HUES6 (cell line): Measurements from ENCODE around the gene ZNF655.

ENCODE experiments used
- H3K27ac ChIP-seq: 2 replicates; pipeline ENCODE4 v1.7.0; 2013; ENCODE audit warnings: low read depth, mild to moderate bottlenecking, low read length, inconsistent platforms
- H3K27me3 ChIP-seq: 2 replicates; pipeline ENCODE4 v1.6.1; 2013; ENCODE audit warnings: low read length; ENCODE audit not compliant: control insufficient read depth, insufficient read depth
- H3K36me3 ChIP-seq: 2 replicates; pipeline ENCODE4 v1.6.1; 2013; ENCODE audit warnings: low read length; ENCODE audit not compliant: control insufficient read depth, insufficient read depth
- H3K4me1 ChIP-seq: 2 replicates; pipeline ENCODE4 v1.6.1; 2013; ENCODE audit warnings: low read length; ENCODE audit not compliant: control insufficient read depth, insufficient read depth
- H3K4me3 ChIP-seq: 2 replicates; pipeline ENCODE4 v1.5.1; 2013; ENCODE audit warnings: low read depth, low read length
- H3K9ac ChIP-seq: one replicate; pipeline ENCODE4 v1.6.1; 2013; ENCODE audit warnings: mild to moderate bottlenecking, low read length
- H3K9me3 ChIP-seq: 2 replicates; pipeline ENCODE4 v1.6.1; 2013; ENCODE audit warnings: low read depth, low read length; ENCODE audit not compliant: control insufficient read depth, insufficient read depth

ZNF655 gene

GRCh38 chr7:99623702-99624447 is 65.4 kb downstream of the ZNF655 start:
- Histone ChIP-seq H3K4me1 (peaks cover 7% of the 10 kb centered on the region; the same call in 1 of the 2 replicates), H3K27ac (no peak overlapping the region)

GRCh38 chr7:99624484-99624883 is 66.0 kb downstream of the ZNF655 start:
- Histone ChIP-seq H3K27me3 (no peaks in the 10 kb centered on the region), H3K4me1 (peaks cover 7% of the 10 kb centered on the region; the same call in 1 of the 2 replicates), H3K4me3 (no peak overlapping the region), H3K9ac (no peak overlapping the region), H3K9me3 (no peaks in the 10 kb centered on the region), H3K27ac (no peak overlapping the region), H3K36me3 (peaks cover 97% of the 10 kb centered on the region)

More at GRCh38 chr7:99623702-99624447, 65.4 kb downstream of the ZNF655 start:
- H3K36me3 ChIP-seq, result peaks cover 98% of the 10 kb centered on the region
- H3K4me3 ChIP-seq, result no peak overlapping the region
- no peaks in the 10 kb centered on the region for H3K9me3 ChIP-seq
- H3K27me3 ChIP-seq, result no peaks in the 10 kb centered on the region
- no peak overlapping the region for H3K9ac ChIP-seq

- Histone ChIP-seq H3K9ac (no peak overlapping the region), H3K4me1 (peaks cover 7% of the 10 kb centered on the region), H3K27ac (no peak overlapping the region), H3K36me3 (peaks cover 97% of the 10 kb centered on the region), H3K4me3 (no peak overlapping the region), H3K9me3 (no peaks in the 10 kb centered on the region), H3K27me3 (no peaks in the 10 kb centered on the region)
Measured at GRCh38 chr7:99625321-99625720, 66.9 kb downstream of the ZNF655 start.

GRCh38 chr7:99625961-99626360 is 67.5 kb downstream of the ZNF655 start:
- peaks cover 97% of the 10 kb centered on the region for H3K36me3 ChIP-seq
- H3K9me3 ChIP-seq, result no peaks in the 10 kb centered on the region
- no peak overlapping the region for H3K4me3 ChIP-seq
- no peaks in the 10 kb centered on the region for H3K27me3 ChIP-seq
- no peak overlapping the region for H3K27ac ChIP-seq
- peaks cover 8% of the 10 kb centered on the region for H3K4me1 ChIP-seq
- no peak overlapping the region for H3K9ac ChIP-seq
